GM12892 (cell line): ENCODE measurements around the gene CUL3.

ENCODE experiments used
- POLR2A ChIP-seq: IDR thresholded peaks from 2 replicates; pipeline ENCODE4 v1.6.1; 2011; ENCODE audit warnings: low read depth, low read length, control low read depth
- POLR2AphosphoS5 ChIP-seq: IDR thresholded peaks from 2 replicates; pipeline ENCODE4 v1.6.1; 2011; ENCODE audit warnings: low read depth, low read length, control low read depth
- TAF1 ChIP-seq: IDR thresholded peaks from 2 replicates; pipeline ENCODE4 v1.6.1; 2011; ENCODE audit warnings: low read depth, mild to moderate bottlenecking, control low read depth, low read length, borderline replicate concordance

DNA sequence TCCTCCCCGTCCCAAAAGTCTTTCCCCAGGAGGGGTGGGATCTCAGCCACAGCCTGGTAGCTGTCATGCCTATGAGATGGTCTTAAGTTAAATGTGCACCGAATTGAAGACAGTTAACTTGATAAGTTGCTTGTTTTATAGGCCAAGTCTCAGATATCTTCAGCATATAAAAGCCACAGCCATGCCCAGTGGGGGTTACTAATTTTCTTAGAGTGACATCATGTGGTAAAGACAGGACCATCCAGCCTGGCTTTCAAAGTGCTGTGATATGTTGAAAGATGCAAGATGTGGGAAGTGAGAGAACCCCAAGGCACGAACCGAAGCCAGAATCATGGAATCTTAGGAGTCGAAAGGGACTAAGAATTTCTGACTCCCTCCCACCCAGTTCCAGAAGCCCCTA lies 141.1 kb downstream of the CUL3 start:
- TF ChIP-seq POLR2A (no peak), POLR2AphosphoS5 (no peak), TAF1 (no peak)
